Measurements from ENCODE around the gene CXCR5. TPM values are rescaled to one million over a fixed set of nuclear protein-coding genes. Genes with fewer than 3 reads are reported as not detected.
A peak's percentile ranks its signal among the peaks of the same experiment; 100 is the strongest.
"Not testable (repeated sequence)": the region's sequence is repeated elsewhere in the genome, so short reads cannot be mapped to it uniquely, and the experiment has no call there.

The CXCR5 gene, protein sequence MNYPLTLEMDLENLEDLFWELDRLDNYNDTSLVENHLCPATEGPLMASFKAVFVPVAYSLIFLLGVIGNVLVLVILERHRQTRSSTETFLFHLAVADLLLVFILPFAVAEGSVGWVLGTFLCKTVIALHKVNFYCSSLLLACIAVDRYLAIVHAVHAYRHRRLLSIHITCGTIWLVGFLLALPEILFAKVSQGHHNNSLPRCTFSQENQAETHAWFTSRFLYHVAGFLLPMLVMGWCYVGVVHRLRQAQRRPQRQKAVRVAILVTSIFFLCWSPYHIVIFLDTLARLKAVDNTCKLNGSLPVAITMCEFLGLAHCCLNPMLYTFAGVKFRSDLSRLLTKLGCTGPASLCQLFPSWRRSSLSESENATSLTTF
- total RNA-seq (2014; rRNA removed; shearing (Covaris generic)): not detected in 2 replicates
- polyA plus RNA-seq (2015; cell fraction: cytosol; rRNA removed): not detected in 2 replicates
- not detected in 2 replicates for polyA plus RNA-seq (2015; cell fraction: nucleus; rRNA removed)

DNA sequence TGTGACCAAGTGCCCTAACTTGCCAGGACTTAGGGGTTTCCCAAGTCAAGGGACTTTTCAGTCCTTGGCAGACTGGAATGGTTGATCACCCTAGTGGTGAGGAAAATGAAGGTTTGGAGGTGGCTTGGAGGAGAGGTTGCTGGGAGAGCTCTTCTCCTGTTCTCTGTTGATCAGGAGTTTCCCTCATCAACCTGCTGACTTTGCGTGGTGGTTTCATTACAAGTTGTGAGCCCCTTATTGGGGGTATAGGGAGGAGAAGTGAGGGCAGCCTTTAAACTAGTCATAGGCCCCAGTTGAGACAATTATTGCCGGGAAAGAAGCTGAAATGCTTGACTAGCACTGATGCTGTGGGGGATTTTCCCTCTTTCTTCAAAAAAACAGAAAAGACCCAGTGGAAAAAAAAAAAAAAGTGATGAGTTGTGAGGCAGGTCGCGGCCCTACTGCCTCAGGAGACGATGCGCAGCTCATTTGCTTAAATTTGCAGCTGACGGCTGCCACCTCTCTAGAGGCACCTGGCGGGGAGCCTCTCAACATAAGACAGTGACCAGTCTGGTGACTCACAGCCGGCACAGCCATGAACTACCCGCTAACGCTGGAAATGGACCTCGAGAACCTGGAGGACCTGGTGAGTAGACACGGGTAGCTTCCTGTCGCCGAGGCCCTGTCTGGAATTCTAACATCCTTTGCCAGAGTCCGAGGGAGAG lies at the start of gene CXCR5:
TSS of gene CXCR5 (plus strand) at position 525 of the 704 bp plus-strand sequence. CDS start at position 575, 50 bp downstream.
- in situ Hi-C loops (cut with HindIII; ENCODE audit: low pct_unique_long_range_greater_than_20kb, low sequenced_read_pairs): no loop called here
- no peak for DNase-seq (ENCODE audit: low read depth, low spot score)

- in situ Hi-C loops (cut with HindIII; ENCODE audit: low pct_unique_long_range_greater_than_20kb, low sequenced_read_pairs): no loop called here
- DNase-seq (ENCODE audit: low read depth, low spot score): peak; percentile 39
Measured at GRCh38 chr11:118834427-118835028, 49.2 kb upstream of the CXCR5 start.

DNA sequence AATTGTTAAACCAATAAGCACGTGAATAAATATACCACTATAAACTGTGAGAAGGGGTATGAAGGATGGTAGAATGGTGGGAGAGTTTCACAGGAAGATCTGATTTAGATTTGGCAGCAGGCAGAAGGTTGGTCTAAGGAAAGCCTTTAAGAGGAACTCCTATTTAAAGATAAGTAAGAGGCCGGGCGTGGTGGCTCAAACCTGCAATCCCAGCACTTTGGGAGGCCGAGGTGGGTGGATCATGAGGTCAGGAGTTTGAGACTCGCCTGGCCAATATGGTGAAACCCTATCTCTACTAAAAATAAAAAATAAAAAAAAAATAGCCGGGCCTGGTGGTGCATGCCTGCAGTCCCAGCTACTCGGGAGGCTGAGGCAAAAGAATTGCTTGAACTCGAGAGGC lies 45.8 kb upstream of the CXCR5 start:
- DNase-seq (ENCODE audit: low read depth, low spot score): no peak
- in situ Hi-C loops (cut with HindIII; ENCODE audit: low pct_unique_long_range_greater_than_20kb, low sequenced_read_pairs): no loop called here

DNA sequence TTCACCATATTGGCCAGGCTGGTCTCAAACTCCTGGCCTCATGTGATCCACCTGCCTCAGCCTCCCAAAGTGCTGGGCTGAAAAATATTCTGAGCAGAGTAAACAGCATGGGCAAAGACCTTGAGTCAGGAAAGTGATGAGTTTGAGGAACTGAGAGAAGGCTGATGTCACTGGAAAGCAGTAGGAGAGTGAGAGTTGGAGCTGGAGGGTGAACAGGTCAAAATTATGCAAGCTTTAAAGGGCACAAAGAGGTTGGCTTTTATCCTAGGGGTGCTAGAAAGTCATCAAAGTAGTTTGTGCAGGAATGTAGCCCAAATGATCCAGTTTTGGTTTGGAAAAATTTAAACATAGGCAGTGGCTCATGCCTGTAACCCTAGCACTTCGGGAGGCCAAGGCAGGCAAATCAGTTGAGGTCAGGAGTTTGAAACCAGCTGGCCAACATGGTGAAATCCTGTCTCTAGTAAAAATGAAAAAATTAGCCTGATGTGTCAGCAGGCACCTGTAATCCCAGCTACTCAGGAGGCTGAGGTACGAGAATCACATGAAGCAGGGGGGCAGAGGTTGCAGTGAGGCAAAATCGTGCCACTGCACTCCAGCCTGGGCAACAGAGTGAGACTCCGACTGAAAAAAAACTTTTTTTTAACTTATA lies 44.7 kb upstream of the CXCR5 start:
- in situ Hi-C loops (cut with HindIII; ENCODE audit: low pct_unique_long_range_greater_than_20kb, low sequenced_read_pairs): no loop called here
- DNase-seq (ENCODE audit: low read depth, low spot score): no peak

DNA sequence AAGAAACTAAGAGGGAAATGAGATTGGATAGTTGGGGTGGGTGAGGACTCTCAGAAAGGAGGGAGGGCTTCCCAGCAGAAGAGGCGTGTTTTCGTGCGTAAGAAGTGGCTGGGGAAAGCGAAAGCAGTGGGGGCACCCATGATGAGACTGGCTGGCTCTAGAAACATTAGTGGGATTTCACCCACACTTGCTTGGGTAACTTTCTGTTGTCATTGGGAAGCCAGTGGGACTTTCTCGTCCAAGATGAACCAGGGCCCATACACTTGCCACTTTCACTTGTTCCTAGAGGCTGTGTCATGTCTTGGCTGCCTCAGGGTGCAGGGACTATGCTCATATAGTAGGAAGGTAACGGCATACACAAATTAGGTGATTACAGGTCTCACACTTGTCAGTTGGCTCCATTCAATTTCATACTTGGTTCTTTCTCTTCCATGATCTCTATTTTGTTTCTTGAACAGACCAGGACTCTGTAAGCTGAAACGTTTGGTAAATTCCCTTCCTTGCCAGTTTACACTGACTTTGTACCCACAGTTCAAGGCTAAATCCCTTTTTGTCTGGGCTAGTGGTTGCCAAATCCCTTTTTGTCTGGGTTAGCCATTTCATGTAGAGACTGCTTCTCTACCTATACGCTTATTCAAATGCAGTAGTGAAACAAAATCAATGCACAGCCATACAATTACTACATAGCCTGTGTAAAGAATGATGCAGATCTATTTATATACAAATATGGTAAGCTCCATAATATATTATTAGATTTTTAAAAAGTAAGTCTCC lies 42.0 kb upstream of the CXCR5 start:
- in situ Hi-C loops (cut with HindIII; ENCODE audit: low pct_unique_long_range_greater_than_20kb, low sequenced_read_pairs): no loop called here
- no peak for DNase-seq (ENCODE audit: low read depth, low spot score)

- no peak for DNase-seq (ENCODE audit: low read depth, low spot score)
- in situ Hi-C loops (cut with HindIII; ENCODE audit: low pct_unique_long_range_greater_than_20kb, low sequenced_read_pairs): no loop called here
Measured at GRCh38 chr11:118842369-118842768, 41.3 kb upstream of the CXCR5 start.

DNA sequence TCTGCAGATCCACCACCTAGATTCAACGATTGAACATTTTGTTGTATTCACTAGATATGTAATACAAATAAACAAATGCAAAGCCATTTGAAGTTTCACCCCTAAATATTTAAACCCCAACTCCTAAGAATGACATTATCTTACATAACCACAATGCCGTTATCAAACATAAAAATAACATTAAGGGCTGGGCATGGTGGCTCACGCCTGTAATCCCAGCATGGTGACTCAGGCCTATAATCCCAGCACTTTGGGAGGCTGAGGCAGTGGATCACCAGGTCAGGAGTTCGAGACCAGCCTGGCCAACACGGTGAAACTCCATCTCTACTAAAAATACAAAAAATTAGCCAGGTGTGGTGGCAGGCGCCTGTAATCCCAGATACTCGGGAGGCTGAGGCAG lies 40.8 kb upstream of the CXCR5 start:
- in situ Hi-C loops (cut with HindIII; ENCODE audit: low pct_unique_long_range_greater_than_20kb, low sequenced_read_pairs); DNase-seq (ENCODE audit: low read depth, low spot score): not testable (repeated sequence)

GRCh38 chr11:118843565-118843964 lies 40.1 kb upstream of the CXCR5 start:
- in situ Hi-C loops (cut with HindIII; ENCODE audit: low pct_unique_long_range_greater_than_20kb, low sequenced_read_pairs): no loop called here

GRCh38 chr11:118845369-118845768 lies 38.3 kb upstream of the CXCR5 start:
- in situ Hi-C loops (cut with HindIII; ENCODE audit: low pct_unique_long_range_greater_than_20kb, low sequenced_read_pairs): no loop called here
- no peak for DNase-seq (ENCODE audit: low read depth, low spot score)

More at GRCh38 chr11:118843565-118843964, 40.1 kb upstream of the CXCR5 start:
- DNase-seq (ENCODE audit: low read depth, low spot score): no peak

DNA sequence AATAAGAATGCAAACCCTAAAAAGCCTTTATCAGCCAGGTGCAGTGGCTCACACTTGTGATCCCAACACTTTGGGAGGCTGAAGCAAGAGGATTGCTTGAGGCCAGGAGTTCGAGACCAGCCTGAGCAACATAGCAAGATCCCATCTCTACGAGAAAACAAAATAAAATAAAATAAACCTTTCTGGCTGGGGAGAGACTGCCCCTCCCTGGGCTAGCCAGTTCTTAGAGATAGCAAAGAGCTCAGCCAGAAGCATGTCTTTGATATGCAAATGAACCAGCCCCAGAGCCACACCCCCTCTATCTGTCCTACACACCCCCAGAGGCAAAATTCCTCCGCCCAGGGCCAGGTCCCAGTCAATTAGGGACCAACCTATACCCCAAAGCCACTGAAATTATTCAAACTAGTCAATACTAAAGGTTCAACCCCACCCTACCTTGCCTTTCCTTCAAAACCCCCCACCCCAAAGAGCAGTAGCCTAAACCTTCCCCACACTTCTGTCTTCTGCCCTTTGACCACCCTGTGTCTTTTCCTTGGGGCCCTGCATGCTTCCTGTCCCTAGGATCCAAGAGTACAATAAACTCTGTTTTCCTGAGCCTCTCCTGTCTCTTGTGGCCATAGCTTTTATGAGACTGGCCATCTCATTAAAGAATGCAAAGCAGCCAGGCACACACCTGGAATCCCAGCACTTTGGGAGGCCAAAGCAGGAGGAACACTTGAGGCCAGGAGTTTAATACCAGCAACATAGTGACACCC lies 37.3 kb upstream of the CXCR5 start:
- in situ Hi-C loops (cut with HindIII; ENCODE audit: low pct_unique_long_range_greater_than_20kb, low sequenced_read_pairs): no loop called here
- no peak for DNase-seq (ENCODE audit: low read depth, low spot score)

GRCh38 chr11:118849825-118850224 lies 33.9 kb upstream of the CXCR5 start:
- no peak for DNase-seq (ENCODE audit: low read depth, low spot score)
- in situ Hi-C loops (cut with HindIII; ENCODE audit: low pct_unique_long_range_greater_than_20kb, low sequenced_read_pairs): no loop called here

DNA sequence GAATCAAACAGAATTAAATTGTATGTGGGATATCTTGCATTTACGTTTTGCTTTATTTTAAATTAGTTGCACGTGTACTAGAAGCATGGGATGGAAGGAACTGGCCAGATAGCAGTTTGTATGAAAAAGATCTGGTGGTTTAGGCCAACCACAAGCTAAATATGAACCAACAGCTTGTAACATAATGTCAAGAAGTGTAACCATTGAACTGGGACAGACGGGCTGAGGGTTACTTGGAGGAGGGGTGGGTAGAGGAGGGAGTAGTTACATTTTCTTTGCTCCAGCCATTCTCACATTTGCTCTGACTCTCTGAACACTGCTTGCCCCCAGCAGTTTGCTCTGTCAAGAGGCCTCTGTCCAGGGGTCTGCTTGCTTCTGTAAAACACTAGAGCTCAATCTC lies 31.7 kb upstream of the CXCR5 start:
- in situ Hi-C loops (cut with HindIII; ENCODE audit: low pct_unique_long_range_greater_than_20kb, low sequenced_read_pairs): no loop called here
- no peak for DNase-seq (ENCODE audit: low read depth, low spot score)

- DNase-seq (ENCODE audit: low read depth, low spot score): no peak
- in situ Hi-C loops (cut with HindIII; ENCODE audit: low pct_unique_long_range_greater_than_20kb, low sequenced_read_pairs): no loop called here
Measured at GRCh38 chr11:118853678-118854077, 30.0 kb upstream of the CXCR5 start.

GRCh38 chr11:118856314-118856713 lies 27.4 kb upstream of the CXCR5 start:
- in situ Hi-C loops (cut with HindIII; ENCODE audit: low pct_unique_long_range_greater_than_20kb, low sequenced_read_pairs): no loop called here

DNA sequence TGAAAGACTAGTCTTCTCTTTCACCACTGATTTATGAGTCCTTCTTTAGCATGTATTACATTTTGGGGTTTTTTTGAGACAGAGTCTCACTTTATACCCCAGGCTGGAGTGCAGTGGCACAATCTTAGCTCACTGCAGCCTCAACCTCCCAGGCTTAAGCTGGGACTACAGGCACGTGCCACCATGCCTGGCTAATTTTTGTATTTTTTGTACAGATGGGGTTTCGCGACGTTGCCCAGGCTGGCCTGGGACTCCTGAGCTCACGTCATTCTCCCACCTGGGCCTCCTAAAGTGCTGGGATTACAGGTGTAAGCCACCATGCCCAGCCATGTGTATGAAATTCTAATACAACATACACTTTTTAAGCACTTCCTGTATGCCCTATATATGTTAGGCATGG lies 26.3 kb upstream of the CXCR5 start:
- no peak for DNase-seq (ENCODE audit: low read depth, low spot score)
- in situ Hi-C loops (cut with HindIII; ENCODE audit: low pct_unique_long_range_greater_than_20kb, low sequenced_read_pairs): no loop called here

More at GRCh38 chr11:118856314-118856713, 27.4 kb upstream of the CXCR5 start:
- no peak for DNase-seq (ENCODE audit: low read depth, low spot score)

DNA sequence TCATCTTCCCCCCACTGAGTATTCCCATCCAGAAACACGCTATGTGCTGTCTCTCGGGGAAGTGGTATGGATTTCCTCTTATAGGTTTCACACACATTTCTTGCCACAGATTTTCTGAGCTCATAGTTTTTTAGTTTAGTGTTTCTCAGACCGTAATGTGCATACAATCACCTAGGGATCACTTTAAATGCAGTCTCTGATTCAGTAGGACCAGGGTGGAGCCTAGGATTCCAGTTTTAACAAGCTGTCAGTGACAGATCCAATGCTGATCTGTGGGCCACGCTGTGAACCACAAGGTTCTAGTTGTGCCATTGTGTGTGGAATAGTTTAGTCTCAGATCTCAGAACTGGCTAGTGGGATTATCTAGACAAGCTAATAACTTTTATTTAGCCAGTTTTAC lies 23.7 kb upstream of the CXCR5 start:
- no peak for DNase-seq (ENCODE audit: low read depth, low spot score)
- in situ Hi-C loops (cut with HindIII; ENCODE audit: low pct_unique_long_range_greater_than_20kb, low sequenced_read_pairs): no loop called here

GRCh38 chr11:118868659-118869058 lies 15.0 kb upstream of the CXCR5 start:
- in situ Hi-C loops (cut with HindIII; ENCODE audit: low pct_unique_long_range_greater_than_20kb, low sequenced_read_pairs): no loop called here
- DNase-seq (ENCODE audit: low read depth, low spot score): no peak
